SU-DHL-6 (cell line): ENCODE results near the gene TMC4.

Experiments used
- H2AFZ ChIP-seq: fragments of 200-600 bp; sonication (generic); 2 replicates; pipeline ENCODE4 v1.6.1; 2014; ENCODE audit warnings: low read depth, mild to moderate bottlenecking, moderate library complexity, mixed read lengths, antibody characterized with exemption, low read length; ENCODE audit not compliant: severe bottlenecking
- H3F3A ChIP-seq: fragments of 200-600 bp; shearing (Covaris generic); 2 replicates; pipeline ENCODE4 v1.6.0; 2016; ENCODE audit warnings: antibody characterized with exemption, mild to moderate bottlenecking; ENCODE audit not compliant: insufficient read depth
- H3K27ac ChIP-seq: fragments of 200-600 bp; sonication (generic); 2 replicates; pipeline ENCODE4 v1.5.1; 2016; ENCODE audit warnings: low read depth, mild to moderate bottlenecking, low read length, moderate library complexity, mixed read lengths
- H3K27me3 ChIP-seq: fragments of 200-600 bp; sonication (generic), shearing (Covaris generic); 2 replicates; pipeline ENCODE4 v1.6.0; 2014; ENCODE audit warnings: mild to moderate bottlenecking, low read length
- H3K36me3 ChIP-seq: fragments of 200-600 bp; sonication (generic); 2 replicates; pipeline ENCODE4 v1.6.1; 2014; ENCODE audit warnings: mild to moderate bottlenecking, low read length, mixed read lengths
- H3K4me2 ChIP-seq: fragments of 300-600, 200-600 bp; shearing (Covaris generic), sonication (generic); 2 replicates; pipeline ENCODE4 v1.6.0; 2014; ENCODE audit warnings: low read length, low read depth, mild to moderate bottlenecking; ENCODE audit not compliant: poor library complexity, severe bottlenecking
- H3K4me3 ChIP-seq: fragments of 200-600 bp; sonication (generic); 2 replicates; pipeline ENCODE4 v1.5.1; 2014; ENCODE audit warnings: antibody characterized with exemption, low read length, mild to moderate bottlenecking, mixed read lengths; ENCODE audit not compliant: insufficient read depth, poor library complexity, severe bottlenecking
- H3K79me2 ChIP-seq: fragments of 200-600 bp; sonication (generic); 2 replicates; pipeline ENCODE4 v1.6.1; 2014; ENCODE audit warnings: mild to moderate bottlenecking, low read length, moderate library complexity; ENCODE audit not compliant: insufficient read depth
- H3K9ac ChIP-seq: fragments of 200-600 bp; sonication (generic); 2 replicates; pipeline ENCODE4 v1.7.0; 2014; ENCODE audit warnings: mild to moderate bottlenecking, low read length
- H3K9me2 ChIP-seq: fragments of 200-600 bp; sonication (generic); replicated peaks from 2 replicates; pipeline ENCODE4 v1.6.1; 2014; ENCODE audit warnings: low read length; ENCODE audit not compliant: insufficient read depth
- H3K9me3 ChIP-seq: fragments of 200-600 bp; sonication (generic); 2 replicates; pipeline ENCODE4 v1.6.1; 2014; ENCODE audit warnings: low read length, mixed read lengths; ENCODE audit not compliant: insufficient read depth
- H4K20me1 ChIP-seq: fragments of 200-600 bp; sonication (generic); 2 replicates; pipeline ENCODE4 v1.6.1; 2014; ENCODE audit warnings: low read depth, mild to moderate bottlenecking, antibody characterized with exemption, low read length, moderate library complexity, mixed read lengths
- CTCF ChIP-seq: fragments of 200-600 bp; sonication (generic); IDR thresholded peaks from one replicate; pipeline ENCODE4 v1.5.1; 2017; ENCODE audit warnings: antibody characterized with exemption, mild to moderate bottlenecking, low read length, moderate library complexity; ENCODE audit not compliant: insufficient read depth, poor library complexity, severe bottlenecking
- EZH2phosphoT487 ChIP-seq: fragments of 200-600 bp; sonication (generic), shearing (Covaris generic); conservative IDR thresholded peaks from 2 replicates; pipeline ENCODE4 v1.6.1; 2018; ENCODE audit warnings: mild to moderate bottlenecking, antibody characterized with exemption, low read length, moderate library complexity, mixed read lengths

Gene TMC4

DNA sequence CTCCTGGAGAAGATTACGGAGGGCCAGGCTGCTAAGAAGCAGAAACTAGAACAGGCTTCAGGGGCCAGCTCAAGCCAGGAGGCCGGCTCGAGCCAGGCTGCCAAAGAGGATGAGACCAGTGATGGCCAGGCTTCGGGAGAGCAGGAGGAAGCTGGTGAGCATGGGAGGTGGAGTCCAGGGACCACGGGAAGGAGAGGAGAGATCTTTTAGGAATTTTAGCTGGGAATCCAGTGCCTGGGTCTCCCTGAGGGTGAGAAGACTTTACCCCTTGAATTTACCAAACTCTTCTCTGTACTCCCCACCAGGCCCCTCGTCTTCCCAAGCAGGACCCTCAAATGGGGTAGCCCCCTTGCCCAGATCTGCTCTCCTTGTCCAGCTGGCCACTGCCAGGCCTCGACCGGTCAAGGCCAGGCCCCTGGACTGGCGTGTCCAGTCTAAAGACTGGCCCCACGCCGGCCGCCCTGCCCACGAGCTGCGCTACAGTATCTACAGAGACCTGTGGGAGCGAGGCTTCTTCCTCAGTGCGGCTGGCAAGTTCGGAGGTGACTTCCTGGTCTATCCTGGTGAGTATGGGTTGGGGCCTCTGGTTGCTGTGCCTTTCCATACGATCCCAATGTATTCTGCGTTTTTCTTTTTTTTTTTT lies 19.0 kb upstream of the TMC4 start:
- H2AFZ ChIP-seq = peak overlapping the region; percentile 37
- no peaks in the 10 kb centered on the region for H4K20me1 ChIP-seq
- peak overlapping the region; percentile 75 for H3K9ac ChIP-seq
- 0 out of 2 replicates have a peak overlapping the region, but pooled peaks have one; percentile 87 for H3K27ac ChIP-seq
- peaks cover 4% of the 10 kb centered on the region for H3K36me3 ChIP-seq
- H3K4me2 ChIP-seq = peak overlapping the region; percentile 71
- H3K27me3 ChIP-seq = no peaks in the 10 kb centered on the region
- peaks cover 22% of the 10 kb centered on the region for H3K79me2 ChIP-seq
- no peaks in the 10 kb centered on the region for H3K9me3 ChIP-seq
- peak overlapping the region; percentile 61 for H3K4me3 ChIP-seq
- H3K9me2 ChIP-seq = no peaks in the 10 kb centered on the region
- no peak for TF ChIP-seq CTCF
- no peak for TF ChIP-seq EZH2phosphoT487
- H3F3A ChIP-seq = 0 out of 2 replicates have a peak, but pooled peaks cover 2% of the 10 kb centered on the region

GRCh38 chr19:54191011-54191810 lies 18.3 kb upstream of the TMC4 start, which contains the start of gene TSEN34:
TSEN34 (plus strand) TSS chr19:54191308; CDS start chr19:54191365, 57 bp downstream.
- H3K4me2 ChIP-seq = peak within 1 kb of the TSS; percentile 71
- TF ChIP-seq CTCF (no peak), EZH2phosphoT487 (no peak)
- no peaks in the 10 kb centered on the region for H3F3A ChIP-seq
- peak within 1 kb of the TSS; percentile 75 for H3K9ac ChIP-seq
- peak within 1 kb of the TSS; percentile 65 for H3K4me3 ChIP-seq
- H3K27ac ChIP-seq = peak within 1 kb of the TSS; percentile 87
- H3K9me2 ChIP-seq = no peaks in the 10 kb centered on the region
- H3K36me3 ChIP-seq = peaks cover 4% of the 10 kb centered on the region
- H4K20me1 ChIP-seq = no peaks in the 10 kb centered on the region
- no peaks in the 10 kb centered on the region for H3K27me3 ChIP-seq
- peaks cover 22% of the 10 kb centered on the region for H3K79me2 ChIP-seq
- no peaks in the 10 kb centered on the region for H3K9me3 ChIP-seq
- peak within 1 kb of the TSS; percentile 79 for H2AFZ ChIP-seq

- Histone ChIP-seq H2AFZ (peak overlapping the region; percentile 79), H3K9me3 (no peaks in the 10 kb centered on the region), H3F3A (no peaks in the 10 kb centered on the region), H3K27ac (peak overlapping the region; percentile 87), H3K9ac (peak overlapping the region; percentile 75), H3K4me3 (peak overlapping the region; percentile 65), H3K9me2 (no peaks in the 10 kb centered on the region), H3K36me3 (peaks cover 4% of the 10 kb centered on the region), H3K79me2 (peaks cover 22% of the 10 kb centered on the region), H3K27me3 (no peaks in the 10 kb centered on the region), H4K20me1 (no peaks in the 10 kb centered on the region), H3K4me2 (peak overlapping the region; percentile 71)
- TF ChIP-seq CTCF = no peak
- no peak for TF ChIP-seq EZH2phosphoT487
Observed at GRCh38 chr19:54190503-54191010, 17.6 kb upstream of the TMC4 start.
